Right atrium auricular region (tissue), 2 donors: Measurements from ENCODE around the gene TEX22. TPM values are rescaled to one million over a fixed set of nuclear protein-coding genes. Genes with fewer than 3 reads are reported as not detected.

Source experiments
- DNase-seq: peaks from one replicate; pipeline ENCODE4 v3.0.0-alpha.2; 2019; ENCODE audit warnings: low spot score
- H3K27ac ChIP-seq, 2 donors: fragments of 200-600 bp; sonication (generic); 1 replicate in 1 of 2; 2 replicates in 1 of 2; pipeline ENCODE4 v1.5.1; 2016 to 2019
- H3K27me3 ChIP-seq, 2 donors: fragments of 200-600 bp; sonication (generic); one replicate each; pipeline versions ENCODE4 v1.5.1 to v1.6.0; 2017 to 2019
- H3K36me3 ChIP-seq: fragments of 200-600 bp; sonication (generic); one replicate; pipeline ENCODE4 v1.5.1; 2016
- H3K4me1 ChIP-seq, 2 donors: fragments of 200-600 bp; sonication (generic); one replicate each; pipeline versions ENCODE4 v1.5.1 to v1.6.0; 2017 to 2019
- H3K4me3 ChIP-seq, 2 donors: fragments of 200-600 bp; sonication (generic); 1 replicate in 1 of 2; 2 replicates in 1 of 2; pipeline ENCODE4 v1.5.1; 2017 to 2019; ENCODE audit warnings: mild to moderate bottlenecking in 1 of 2, moderate library complexity in 1 of 2
- H3K9me3 ChIP-seq, 2 donors: fragments of 200-600 bp; sonication (generic); one replicate each; pipeline ENCODE4 v1.5.1; 2019
- total RNA-seq, 2 donors: library from RNA; depleted of rRNA; stranded (reverse); fragments of >200 nt; gene quantifications; one replicate each; pipeline ENCODE4 v1.1.0, GENCODE V29; 2016
- TF ChIP-seq, protein P1 (sequence below), 2 donors: fragments of 200-600 bp; sonication (generic); IDR thresholded peaks; one replicate each; pipeline ENCODE4 v1.5.1; 2019; ENCODE audit warnings: antibody characterized with exemption in 2 of 2

Gene TEX22
- total RNA-seq, 2 donors from 2014 or later = 0.16 TPM; not detected in 1

DNA sequence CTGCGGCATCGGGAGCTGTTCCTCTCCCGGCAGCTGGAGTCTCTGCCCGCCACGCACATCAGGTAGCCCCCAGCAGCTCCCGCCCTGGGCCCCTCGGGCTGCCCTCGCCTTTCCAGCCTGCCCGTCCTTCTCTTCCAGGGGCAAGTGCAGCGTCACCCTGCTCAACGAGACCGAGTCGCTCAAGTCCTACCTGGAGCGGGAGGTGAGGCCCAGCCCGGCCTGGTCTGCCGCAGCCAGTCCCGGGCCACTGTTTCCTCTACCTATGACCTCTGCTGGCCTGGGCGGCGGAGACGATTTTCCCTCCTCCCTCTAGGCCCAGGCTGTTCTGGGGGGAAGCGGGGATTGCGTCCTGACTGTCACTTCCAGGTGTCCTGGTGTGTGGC, 51.8 kb downstream of the TEX22 start:
- Histone ChIP-seq H3K4me3 (no peak overlapping the region), H3K36me3 (peaks cover 26% of the 10 kb centered on the region), H3K4me1 (peaks cover 0 to 33% of the 10 kb centered on the region in 2 donors), H3K27me3 (no peaks in the 10 kb centered on the region), H3K27ac (no peak overlapping the region), H3K9me3 (no peaks in the 10 kb centered on the region)
- TF ChIP-seq, protein P1, sequence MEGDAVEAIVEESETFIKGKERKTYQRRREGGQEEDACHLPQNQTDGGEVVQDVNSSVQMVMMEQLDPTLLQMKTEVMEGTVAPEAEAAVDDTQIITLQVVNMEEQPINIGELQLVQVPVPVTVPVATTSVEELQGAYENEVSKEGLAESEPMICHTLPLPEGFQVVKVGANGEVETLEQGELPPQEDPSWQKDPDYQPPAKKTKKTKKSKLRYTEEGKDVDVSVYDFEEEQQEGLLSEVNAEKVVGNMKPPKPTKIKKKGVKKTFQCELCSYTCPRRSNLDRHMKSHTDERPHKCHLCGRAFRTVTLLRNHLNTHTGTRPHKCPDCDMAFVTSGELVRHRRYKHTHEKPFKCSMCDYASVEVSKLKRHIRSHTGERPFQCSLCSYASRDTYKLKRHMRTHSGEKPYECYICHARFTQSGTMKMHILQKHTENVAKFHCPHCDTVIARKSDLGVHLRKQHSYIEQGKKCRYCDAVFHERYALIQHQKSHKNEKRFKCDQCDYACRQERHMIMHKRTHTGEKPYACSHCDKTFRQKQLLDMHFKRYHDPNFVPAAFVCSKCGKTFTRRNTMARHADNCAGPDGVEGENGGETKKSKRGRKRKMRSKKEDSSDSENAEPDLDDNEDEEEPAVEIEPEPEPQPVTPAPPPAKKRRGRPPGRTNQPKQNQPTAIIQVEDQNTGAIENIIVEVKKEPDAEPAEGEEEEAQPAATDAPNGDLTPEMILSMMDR (IDR thresholded peaks at IDR 0.05) = no peak
- no peak for DNase-seq

DNA sequence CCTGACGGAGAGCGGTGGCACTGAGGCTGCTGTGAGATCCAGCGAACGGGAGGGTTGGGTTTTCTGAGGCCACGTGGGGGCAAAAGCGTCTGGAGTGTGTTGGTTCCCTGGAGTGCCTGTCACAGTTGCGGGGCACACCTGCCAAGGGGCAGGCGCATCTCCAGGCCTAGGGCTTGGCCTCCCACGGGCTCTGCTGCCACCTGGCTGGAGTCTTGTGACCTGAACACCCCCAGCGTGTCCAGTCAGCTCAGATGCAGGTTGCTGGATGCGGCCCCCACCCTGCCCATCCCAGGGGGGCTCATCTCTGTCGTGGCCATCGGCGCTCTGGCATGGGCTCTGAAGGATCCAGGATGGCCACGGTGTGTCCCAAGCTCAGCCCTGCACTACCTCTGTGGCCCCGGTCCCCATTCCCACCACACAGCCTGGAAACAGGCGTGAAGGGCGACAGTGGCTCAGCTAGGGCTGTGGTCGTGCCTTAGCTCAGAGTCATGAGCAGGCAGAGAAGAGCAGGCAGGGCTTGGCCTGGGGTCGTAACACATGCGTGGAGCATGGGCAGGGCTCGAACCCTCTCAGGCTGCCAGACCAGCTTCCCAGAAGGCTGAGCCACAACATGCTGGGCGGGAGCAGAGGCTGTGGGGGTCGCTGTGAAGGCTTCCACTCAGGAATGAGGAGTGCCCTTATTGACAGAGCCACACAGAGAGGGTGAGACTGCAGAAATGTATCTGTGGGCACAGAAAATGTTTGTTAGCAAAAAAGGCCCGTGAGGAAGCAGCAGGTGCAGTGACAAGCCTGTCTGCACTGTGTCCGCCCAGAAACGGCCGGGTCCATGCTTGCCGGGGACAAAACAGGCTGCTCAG, 52.8 kb downstream of the TEX22 start:
- peaks cover 0 to 33% of the 10 kb centered on the region in 2 donors for H3K4me1 ChIP-seq
- TF ChIP-seq, protein P1 (IDR thresholded peaks at IDR 0.05) = no peak
- no peaks in the 10 kb centered on the region for H3K9me3 ChIP-seq
- H3K27ac ChIP-seq = no peak overlapping the region
- DNase-seq = no peak
- H3K4me3 ChIP-seq = no peak overlapping the region
- H3K27me3 ChIP-seq = no peaks in the 10 kb centered on the region
- peaks cover 35% of the 10 kb centered on the region for H3K36me3 ChIP-seq

DNA sequence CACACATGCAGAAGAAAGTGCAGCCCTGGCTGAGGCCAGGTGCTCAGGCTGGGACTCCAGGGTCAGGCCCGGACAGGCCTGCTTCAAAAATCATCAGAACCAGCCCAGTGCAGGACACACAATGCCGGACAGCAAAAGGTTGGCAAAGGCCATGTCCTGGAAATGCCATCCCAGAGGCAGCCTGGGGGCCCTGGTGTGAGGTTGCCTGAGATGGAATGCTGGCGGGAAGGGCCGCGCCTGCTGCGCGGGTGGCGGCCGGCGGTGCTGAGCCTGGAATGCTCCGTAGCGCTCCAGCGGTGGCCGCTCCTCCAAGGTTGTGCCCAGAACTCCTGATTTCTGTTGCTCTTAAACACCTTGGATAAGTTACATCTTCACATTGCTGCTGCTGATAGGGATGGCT, 54.6 kb downstream of the TEX22 start:
- TF ChIP-seq, protein P1 (IDR thresholded peaks at IDR 0.05) = no peak
- no peak overlapping the region for H3K4me3 ChIP-seq
- no peaks in the 10 kb centered on the region for H3K27me3 ChIP-seq
- peaks cover 52% of the 10 kb centered on the region for H3K36me3 ChIP-seq
- no peak overlapping the region for H3K27ac ChIP-seq
- no peaks in the 10 kb centered on the region for H3K9me3 ChIP-seq
- H3K4me1 ChIP-seq = peaks cover 0 to 22% of the 10 kb centered on the region in 2 donors
- DNase-seq = no peak

DNA sequence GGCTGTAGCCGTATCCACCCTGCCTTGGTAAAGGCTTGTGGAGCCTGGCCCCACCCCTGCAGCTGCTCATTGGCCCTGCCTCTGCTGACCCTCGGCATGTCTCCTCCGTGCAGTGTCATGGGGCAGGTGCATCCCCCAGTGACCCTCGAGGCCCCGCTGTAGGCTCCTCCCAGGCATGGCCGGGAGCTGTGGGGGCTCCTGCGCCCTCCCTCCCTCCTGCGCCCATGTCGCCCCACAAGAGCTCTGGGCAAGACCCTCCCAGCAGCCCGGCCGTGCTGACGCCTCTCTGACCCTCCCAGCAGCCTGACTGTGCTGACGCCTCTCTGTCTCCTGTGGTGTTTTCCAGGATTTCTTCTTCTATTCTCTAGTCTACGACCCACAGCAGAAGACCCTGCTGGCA, 55.5 kb downstream of the TEX22 start:
- H3K27ac ChIP-seq = no peak overlapping the region
- H3K27me3 ChIP-seq = no peaks in the 10 kb centered on the region
- no peak overlapping the region for H3K4me3 ChIP-seq
- DNase-seq = no peak
- TF ChIP-seq, protein P1 (IDR thresholded peaks at IDR 0.05) = no peak
- no peaks in the 10 kb centered on the region for H3K9me3 ChIP-seq
- peaks cover 0 to 13% of the 10 kb centered on the region in 2 donors for H3K4me1 ChIP-seq
- H3K36me3 ChIP-seq = peaks cover 57% of the 10 kb centered on the region

DNA sequence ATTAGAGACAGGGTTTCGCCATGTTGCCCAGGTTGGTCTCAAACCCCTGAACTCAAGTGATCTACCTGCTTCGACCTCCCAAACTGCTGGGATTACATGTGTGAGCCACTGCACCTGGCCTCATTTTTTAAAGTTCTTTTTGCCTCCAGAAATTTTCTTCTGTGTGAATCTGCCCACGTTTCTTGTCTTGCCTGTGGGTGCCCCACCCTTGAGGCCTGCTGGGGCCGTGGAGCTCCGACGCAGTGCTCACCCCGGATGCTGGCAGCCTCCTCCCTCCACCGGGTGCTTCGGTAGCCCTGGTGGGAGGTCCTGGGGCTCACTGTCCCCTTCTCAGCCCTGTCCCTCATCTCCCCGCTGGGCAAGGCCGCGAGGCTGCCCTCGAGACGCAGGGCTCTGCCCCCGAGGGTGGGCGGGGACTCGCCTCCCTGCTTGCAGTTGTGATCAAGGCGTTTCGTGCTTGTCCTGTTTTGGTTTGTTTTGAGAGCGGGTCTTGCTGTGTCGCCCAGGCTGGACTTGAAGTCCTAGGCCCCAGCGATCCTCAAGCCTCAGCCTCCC, 56.8 kb downstream of the TEX22 start:
- no peak overlapping the region for H3K27ac ChIP-seq
- TF ChIP-seq, protein P1 (IDR thresholded peaks at IDR 0.05) = no peak
- H3K4me3 ChIP-seq = no peak overlapping the region
- DNase-seq = no peak
- H3K36me3 ChIP-seq = peaks cover 53% of the 10 kb centered on the region
- H3K9me3 ChIP-seq = no peaks in the 10 kb centered on the region
- no peaks in the 10 kb centered on the region for H3K27me3 ChIP-seq
- H3K4me1 ChIP-seq = no peaks in the 10 kb centered on the region
